CD14-positive monocyte (primary cell): ENCODE results near the gene KRTAP1-3. TPM values are rescaled to one million over a fixed set of nuclear protein-coding genes. Genes with fewer than 3 reads are reported as not detected.

Experiments
- DNase-seq, 3 donors: peaks; one replicate each; pipeline ENCODE4 v3.0.0-alpha.2; 2011 to 2022
- H2AFZ ChIP-seq: 2 replicates; pipeline ENCODE4 v1.6.0; 2012; ENCODE audit warnings: mild to moderate bottlenecking, low read depth, low read length, inconsistent platforms; ENCODE audit not compliant: insufficient read depth, poor library complexity, severe bottlenecking
- H3K27ac ChIP-seq, 2 donors: 1 replicate in 1 of 2; 2 replicates in 1 of 2; pipeline ENCODE4 v1.5.1; 2012 to 2013; ENCODE audit warnings: low read length in 2 of 2, control low read depth in 1 of 2, inconsistent platforms in 1 of 2, low read depth in 1 of 2, mild to moderate bottlenecking in 1 of 2
- H3K27me3 ChIP-seq, 2 donors: one replicate each; pipeline versions ENCODE4 v1.6.0 to v1.6.1; 2011 to 2013; ENCODE audit warnings: low read length in 2 of 2; ENCODE audit not compliant: control insufficient read depth in 2 of 2, insufficient read depth in 2 of 2
- H3K36me3 ChIP-seq, 2 donors: replicated peaks in 1 of 2; 1 replicate in 1 of 2; 2 replicates in 1 of 2; pipeline versions ENCODE4 v1.5.1 to v1.6.1; 2012 to 2013; ENCODE audit warnings: low read length in 2 of 2, control low read depth in 1 of 2, inconsistent platforms in 1 of 2, mild to moderate bottlenecking in 1 of 2; ENCODE audit not compliant: insufficient read depth in 2 of 2, control insufficient read depth in 1 of 2
- H3K4me1 ChIP-seq, 2 donors: 1 replicate in 1 of 2; 2 replicates in 1 of 2; pipeline versions ENCODE4 v1.5.1 to v1.6.1; 2012 to 2013; ENCODE audit warnings: low read length in 2 of 2, control low read depth in 1 of 2, inconsistent platforms in 1 of 2, mild to moderate bottlenecking in 1 of 2, moderate library complexity in 1 of 2; ENCODE audit not compliant: insufficient read depth in 2 of 2, control insufficient read depth in 1 of 2
- H3K4me2 ChIP-seq: replicated peaks from 2 replicates; pipeline ENCODE3; 2012; ENCODE audit warnings: low read length, moderate library complexity, mild to moderate bottlenecking; ENCODE audit not compliant: poor library complexity, severe bottlenecking; ENCODE audit errors: extremely low read depth
- H3K4me3 ChIP-seq, 3 experiments: fragments of 200-600 bp in 1 of 3; sonication (generic) in 1 of 3; replicated peaks in 1 of 3; 1 replicate in 2 of 3; 2 replicates in 1 of 3; pipeline ENCODE4 v1.5.1; 2011 to 2013; ENCODE audit warnings: low read length in 3 of 3, mild to moderate bottlenecking in 3 of 3, control low read depth in 2 of 3, low read depth in 2 of 3, inconsistent platforms in 1 of 3, moderate library complexity in 1 of 3
- H3K79me2 ChIP-seq: 2 replicates; pipeline ENCODE4 v1.6.0; 2012; ENCODE audit warnings: mild to moderate bottlenecking, control low read depth, inconsistent platforms, low read length, moderate library complexity; ENCODE audit not compliant: insufficient read depth
- H3K9ac ChIP-seq: 2 replicates; pipeline ENCODE4 v1.6.0; 2017; ENCODE audit warnings: low read length, mild to moderate bottlenecking; ENCODE audit not compliant: insufficient read depth, poor library complexity, severe bottlenecking
- H3K9me3 ChIP-seq, 2 donors: replicated peaks in 1 of 2; 1 replicate in 1 of 2; 2 replicates in 1 of 2; pipeline versions ENCODE4 v1.5.1 to v1.6.1; 2012 to 2013; ENCODE audit warnings: low read length in 2 of 2, control low read depth in 1 of 2; ENCODE audit not compliant: control insufficient read depth in 1 of 2, insufficient read depth in 1 of 2
- H4K20me1 ChIP-seq: 2 replicates; pipeline ENCODE4 v1.6.0; 2012; ENCODE audit warnings: mild to moderate bottlenecking, low read length, control low read depth, moderate library complexity; ENCODE audit not compliant: insufficient read depth
- H3K27ac Mint-ChIP-seq, 7 donors: one replicate each; pipeline ENCODE4 v1.8.0; 2020; ENCODE audit warnings: mild to moderate bottlenecking in 7 of 7, mixed read lengths in 7 of 7, moderate library complexity in 6 of 7, inconsistent platforms in 2 of 7
- H3K27me3 Mint-ChIP-seq, 3 donors: one replicate each; pipeline ENCODE4 v1.8.0; 2021 to 2022; ENCODE audit warnings: low read depth in 3 of 3, mild to moderate bottlenecking in 3 of 3, mixed read lengths in 3 of 3, moderate library complexity in 3 of 3, inconsistent platforms in 1 of 3
- H3K36me3 Mint-ChIP-seq, 2 donors: one replicate each; pipeline ENCODE4 v1.8.0; 2020; ENCODE audit warnings: mixed read lengths in 2 of 2, inconsistent platforms in 1 of 2, mild to moderate bottlenecking in 1 of 2
- H3K4me1 Mint-ChIP-seq: one replicate; pipeline ENCODE4 v1.8.0; 2020; ENCODE audit warnings: mild to moderate bottlenecking, mixed read lengths
- H3K4me3 Mint-ChIP-seq, 2 donors: one replicate each; pipeline ENCODE4 v1.8.0; 2020; ENCODE audit warnings: mild to moderate bottlenecking in 2 of 2, mixed read lengths in 2 of 2, moderate library complexity in 1 of 2
- H3K9me3 Mint-ChIP-seq, 7 donors: one replicate each; pipeline ENCODE4 v1.8.0; 2020 to 2022; ENCODE audit warnings: mixed read lengths in 7 of 7, mild to moderate bottlenecking in 6 of 7, moderate library complexity in 6 of 7, inconsistent platforms in 2 of 7
- WGBS: methylation state at CpG from one replicate; pipeline ENCODE4 v1.1.5; 2013; ENCODE audit warnings: missing lambda C conversion rate; ENCODE audit not compliant: insufficient coverage; 5-methylcytosine and 5-hydroxymethylcytosine counted together
- intact Hi-C, 2 donors: fragments of 100-400 bp; cut with micrococcal nuclease; formaldehyde crosslinking; loops; one replicate each; pipeline versions ENCODE4 v1.15.0 to v1.15.1; 2023
- polyA plus RNA-seq, 3 donors: library from polyadenylated mRNA; depleted of rRNA in 1 of 3; unstranded in 2 of 3; stranded (reverse) in 1 of 3; fragments of 300-500 nt in 2 of 3; fragments of >200 nt in 1 of 3; fragmentation: Illumina TruSeq in 2 of 3; gene quantifications; 1 replicate in 2 of 3; 2 replicates in 1 of 3; pipeline ENCODE4 v1.2.3, GENCODE V29; 2012 to 2021
- TF ChIP-seq, protein P1 (sequence below): fragments of 200-600 bp; IDR thresholded peaks from one replicate; pipeline ENCODE4 v1.8.0; 2022; ENCODE audit warnings: antibody characterized with exemption, mild to moderate bottlenecking

Gene KRTAP1-3
- polyA plus RNA-seq, 3 donors = not detected

DNA sequence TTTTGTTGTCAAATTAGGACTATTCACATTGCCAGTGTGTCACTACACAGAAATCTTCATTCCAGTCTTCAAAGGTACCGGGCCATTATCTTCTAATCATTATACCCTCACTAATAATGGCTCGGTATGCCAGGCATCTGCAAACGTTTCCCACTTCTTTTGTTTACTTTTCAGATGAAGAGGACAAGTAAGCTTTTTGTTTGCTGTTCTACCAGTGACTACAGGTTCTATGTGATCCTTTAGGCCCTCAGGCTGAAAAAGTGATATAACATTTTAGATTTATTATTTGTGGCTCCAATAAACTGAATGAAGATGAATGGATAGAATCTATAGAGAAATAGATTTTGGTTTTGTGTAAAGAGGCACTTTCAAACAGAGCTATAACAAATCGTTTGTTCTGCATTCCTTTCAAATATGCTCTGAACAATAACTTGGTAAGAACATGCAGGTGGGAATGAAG, 25.3 kb downstream of the KRTAP1-3 start:
- no peak overlapping the region for H3K4me3 Mint-ChIP-seq
- 100% methylated on average over 1 of the region's 4 CpGs for WGBS
- Histone ChIP-seq H3K36me3 (no peaks in the 10 kb centered on the region), H3K27me3 (no peaks in the 10 kb centered on the region), H3K9ac (no peak overlapping the region), H2AFZ (no peak overlapping the region), H3K4me1 (no peaks in the 10 kb centered on the region), H3K9me3 (no peaks in the 10 kb centered on the region), H3K4me2 (no peak overlapping the region), H4K20me1 (no peaks in the 10 kb centered on the region), H3K79me2 (no peaks in the 10 kb centered on the region), H3K27ac (no peak overlapping the region), H3K4me3 (no peak overlapping the region)
- H3K27me3 Mint-ChIP-seq = peaks cover 2 to 3% (median 3%) of the 10 kb centered on the region in 3 donors
- no peaks in the 10 kb centered on the region for H3K36me3 Mint-ChIP-seq
- H3K4me1 Mint-ChIP-seq = no peaks in the 10 kb centered on the region
- peaks cover 0 to 2% (median 0%) of the 10 kb centered on the region in 7 donors for H3K9me3 Mint-ChIP-seq
- intact Hi-C loops = no loop called here
- TF ChIP-seq, protein P1, sequence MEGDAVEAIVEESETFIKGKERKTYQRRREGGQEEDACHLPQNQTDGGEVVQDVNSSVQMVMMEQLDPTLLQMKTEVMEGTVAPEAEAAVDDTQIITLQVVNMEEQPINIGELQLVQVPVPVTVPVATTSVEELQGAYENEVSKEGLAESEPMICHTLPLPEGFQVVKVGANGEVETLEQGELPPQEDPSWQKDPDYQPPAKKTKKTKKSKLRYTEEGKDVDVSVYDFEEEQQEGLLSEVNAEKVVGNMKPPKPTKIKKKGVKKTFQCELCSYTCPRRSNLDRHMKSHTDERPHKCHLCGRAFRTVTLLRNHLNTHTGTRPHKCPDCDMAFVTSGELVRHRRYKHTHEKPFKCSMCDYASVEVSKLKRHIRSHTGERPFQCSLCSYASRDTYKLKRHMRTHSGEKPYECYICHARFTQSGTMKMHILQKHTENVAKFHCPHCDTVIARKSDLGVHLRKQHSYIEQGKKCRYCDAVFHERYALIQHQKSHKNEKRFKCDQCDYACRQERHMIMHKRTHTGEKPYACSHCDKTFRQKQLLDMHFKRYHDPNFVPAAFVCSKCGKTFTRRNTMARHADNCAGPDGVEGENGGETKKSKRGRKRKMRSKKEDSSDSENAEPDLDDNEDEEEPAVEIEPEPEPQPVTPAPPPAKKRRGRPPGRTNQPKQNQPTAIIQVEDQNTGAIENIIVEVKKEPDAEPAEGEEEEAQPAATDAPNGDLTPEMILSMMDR = no peak
- H3K27ac Mint-ChIP-seq = no peak overlapping the region
- DNase-seq = no peak

DNA sequence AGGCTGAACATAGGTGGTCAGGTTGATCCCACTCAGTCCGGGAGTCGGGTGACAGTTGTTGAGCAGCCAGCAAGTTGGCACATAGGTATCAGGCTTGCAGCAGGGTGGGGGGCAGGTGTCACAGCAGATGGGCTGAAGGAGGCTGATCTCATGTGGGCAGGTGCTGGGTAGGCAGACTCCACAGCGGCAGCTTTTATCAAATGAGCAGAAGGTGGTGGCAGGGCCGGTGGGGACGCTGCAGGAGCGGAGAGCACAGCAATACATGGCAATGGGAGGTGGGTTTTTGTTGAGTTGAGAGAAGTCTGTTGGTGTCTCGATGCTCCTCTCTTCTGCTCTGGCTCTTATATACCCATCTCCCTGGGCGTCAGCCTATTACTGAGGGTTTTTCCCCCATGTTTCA, 25.9 kb downstream of the KRTAP1-3 start, which contains the start of gene KRTAP3-1:
Gene KRTAP3-1 (minus strand): TSS at position 318 of the 400 bp plus-strand sequence. CDS start 54 bp downstream, at position 264.
- H3K27ac Mint-ChIP-seq = peak within 1 kb of the TSS in 2 of 7 donors; percentile 3 to 65
- no peak within 1 kb of the TSS for H3K4me3 Mint-ChIP-seq
- no peak within 1 kb of the TSS for H3K27ac ChIP-seq
- no peak within 1 kb of the TSS for H2AFZ ChIP-seq
- H3K27me3 ChIP-seq = no peaks in the 10 kb centered on the region
- no peaks in the 10 kb centered on the region for H3K36me3 ChIP-seq
- 98% methylated on average over 6 of the region's 8 CpGs for WGBS
- TF ChIP-seq, protein P1 = no peak
- no peak within 1 kb of the TSS for H3K9ac ChIP-seq
- H3K4me3 ChIP-seq = no peak within 1 kb of the TSS
- intact Hi-C loops = no loop called here
- no peaks in the 10 kb centered on the region for H3K9me3 ChIP-seq
- H3K79me2 ChIP-seq = no peaks in the 10 kb centered on the region
- peaks cover 0 to 2% (median 0%) of the 10 kb centered on the region in 7 donors for H3K9me3 Mint-ChIP-seq
- no peaks in the 10 kb centered on the region for H3K4me1 Mint-ChIP-seq
- H3K4me2 ChIP-seq = no peak within 1 kb of the TSS
- no peaks in the 10 kb centered on the region for H4K20me1 ChIP-seq
- H3K4me1 ChIP-seq = no peaks in the 10 kb centered on the region
- no peak for DNase-seq
- H3K36me3 Mint-ChIP-seq = no peaks in the 10 kb centered on the region
- H3K27me3 Mint-ChIP-seq = peaks cover 3 to 5% (median 3%) of the 10 kb centered on the region in 3 donors
